Activated naive CD8-positive, alpha-beta T cell (primary cell): ENCODE data around the gene ZC3H7B.

ENCODE experiments used
- H3K27ac Mint-ChIP-seq: one replicate; pipeline ENCODE4 v1.8.0; 2021; ENCODE audit warnings: mixed read lengths
- H3K27me3 Mint-ChIP-seq: one replicate; pipeline ENCODE4 v1.8.0; 2021; ENCODE audit warnings: mixed read lengths
- H3K36me3 Mint-ChIP-seq: one replicate; pipeline ENCODE4 v1.8.0; 2021; ENCODE audit warnings: mixed read lengths
- H3K4me1 Mint-ChIP-seq: one replicate; pipeline ENCODE4 v1.8.0; 2021; ENCODE audit warnings: low read depth, mixed read lengths
- H3K4me3 Mint-ChIP-seq: one replicate; pipeline ENCODE4 v1.8.0; 2021; ENCODE audit warnings: mild to moderate bottlenecking, mixed read lengths
- H3K9me3 Mint-ChIP-seq: one replicate; pipeline ENCODE4 v1.8.0; 2021; ENCODE audit warnings: low read depth, mixed read lengths

ZC3H7B gene

GRCh38 chr22:41334215-41334614 lies 32.9 kb downstream of the ZC3H7B start:
- H3K4me3 Mint-ChIP-seq = no peak overlapping the region
- H3K36me3 Mint-ChIP-seq = peaks cover 7% of the 10 kb centered on the region
- peaks cover 10% of the 10 kb centered on the region for H3K4me1 Mint-ChIP-seq
- no peak overlapping the region for H3K27ac Mint-ChIP-seq
- H3K27me3 Mint-ChIP-seq = no peaks in the 10 kb centered on the region
- H3K9me3 Mint-ChIP-seq = no peaks in the 10 kb centered on the region

- Mint-ChIP-seq H3K27me3 (no peaks in the 10 kb centered on the region), H3K4me1 (peaks cover 10% of the 10 kb centered on the region), H3K9me3 (no peaks in the 10 kb centered on the region), H3K4me3 (no peak overlapping the region), H3K36me3 (peaks cover 7% of the 10 kb centered on the region), H3K27ac (no peak overlapping the region)
Observed at GRCh38 chr22:41334951-41335635, 33.8 kb downstream of the ZC3H7B start.

- Mint-ChIP-seq H3K4me3 (no peak overlapping the region), H3K9me3 (no peaks in the 10 kb centered on the region)
Observed at GRCh38 chr22:41338614-41339212, 37.4 kb downstream of the ZC3H7B start.

GRCh38 chr22:41339823-41340222 lies 38.5 kb downstream of the ZC3H7B start:
- H3K27me3 Mint-ChIP-seq = no peaks in the 10 kb centered on the region
- H3K36me3 Mint-ChIP-seq = no peaks in the 10 kb centered on the region

More at GRCh38 chr22:41338614-41339212, 37.4 kb downstream of the ZC3H7B start:
- Mint-ChIP-seq H3K4me1 (peaks cover 10% of the 10 kb centered on the region), H3K27me3 (no peaks in the 10 kb centered on the region), H3K27ac (no peak overlapping the region), H3K36me3 (peaks cover 2% of the 10 kb centered on the region)

GRCh38 chr22:41340357-41340756 lies 39.0 kb downstream of the ZC3H7B start:
- no peaks in the 10 kb centered on the region for H3K27me3 Mint-ChIP-seq
- H3K36me3 Mint-ChIP-seq = no peaks in the 10 kb centered on the region
- no peak overlapping the region for H3K4me3 Mint-ChIP-seq
- H3K27ac Mint-ChIP-seq = no peak overlapping the region
- no peaks in the 10 kb centered on the region for H3K9me3 Mint-ChIP-seq
- H3K4me1 Mint-ChIP-seq = peaks cover 6% of the 10 kb centered on the region

More at GRCh38 chr22:41339823-41340222, 38.5 kb downstream of the ZC3H7B start:
- no peak overlapping the region for H3K4me3 Mint-ChIP-seq
- H3K9me3 Mint-ChIP-seq = no peaks in the 10 kb centered on the region
- H3K27ac Mint-ChIP-seq = no peak overlapping the region
- peaks cover 9% of the 10 kb centered on the region for H3K4me1 Mint-ChIP-seq

- no peak overlapping the region for H3K4me3 Mint-ChIP-seq
Observed at GRCh38 chr22:41341012-41341411, 39.7 kb downstream of the ZC3H7B start.

GRCh38 chr22:41341990-41342389 lies 40.7 kb downstream of the ZC3H7B start:
- no peak overlapping the region for H3K27ac Mint-ChIP-seq
- no peaks in the 10 kb centered on the region for H3K36me3 Mint-ChIP-seq
- H3K9me3 Mint-ChIP-seq = no peaks in the 10 kb centered on the region
- H3K27me3 Mint-ChIP-seq = no peaks in the 10 kb centered on the region
- H3K4me1 Mint-ChIP-seq = no peaks in the 10 kb centered on the region
- H3K4me3 Mint-ChIP-seq = no peak overlapping the region

More at GRCh38 chr22:41341012-41341411, 39.7 kb downstream of the ZC3H7B start:
- H3K27me3 Mint-ChIP-seq = no peaks in the 10 kb centered on the region
- H3K4me1 Mint-ChIP-seq = no peaks in the 10 kb centered on the region
- no peak overlapping the region for H3K27ac Mint-ChIP-seq
- H3K9me3 Mint-ChIP-seq = no peaks in the 10 kb centered on the region
- no peaks in the 10 kb centered on the region for H3K36me3 Mint-ChIP-seq

GRCh38 chr22:41343300-41343699 lies 42.0 kb downstream of the ZC3H7B start:
- no peaks in the 10 kb centered on the region for H3K4me1 Mint-ChIP-seq
- no peaks in the 10 kb centered on the region for H3K27me3 Mint-ChIP-seq
- H3K4me3 Mint-ChIP-seq = no peak overlapping the region
- H3K36me3 Mint-ChIP-seq = no peaks in the 10 kb centered on the region
- no peak overlapping the region for H3K27ac Mint-ChIP-seq
- no peaks in the 10 kb centered on the region for H3K9me3 Mint-ChIP-seq

GRCh38 chr22:41343717-41344116 lies 42.4 kb downstream of the ZC3H7B start:
- Mint-ChIP-seq H3K4me1 (no peaks in the 10 kb centered on the region), H3K27ac (no peak overlapping the region), H3K36me3 (no peaks in the 10 kb centered on the region), H3K27me3 (no peaks in the 10 kb centered on the region), H3K9me3 (no peaks in the 10 kb centered on the region), H3K4me3 (no peak overlapping the region)

GRCh38 chr22:41344189-41344788 lies 43.0 kb downstream of the ZC3H7B start:
- Mint-ChIP-seq H3K36me3 (no peaks in the 10 kb centered on the region), H3K4me1 (no peaks in the 10 kb centered on the region), H3K27ac (no peak overlapping the region), H3K4me3 (no peak overlapping the region), H3K9me3 (no peaks in the 10 kb centered on the region), H3K27me3 (no peaks in the 10 kb centered on the region)

- Mint-ChIP-seq H3K9me3 (no peaks in the 10 kb centered on the region), H3K36me3 (peaks cover 10% of the 10 kb centered on the region), H3K27me3 (no peaks in the 10 kb centered on the region), H3K4me1 (no peaks in the 10 kb centered on the region), H3K27ac (no peak overlapping the region), H3K4me3 (no peak overlapping the region)
Observed at GRCh38 chr22:41345807-41346335, 44.5 kb downstream of the ZC3H7B start.

- Mint-ChIP-seq H3K4me1 (no peaks in the 10 kb centered on the region), H3K4me3 (no peak overlapping the region), H3K27me3 (no peaks in the 10 kb centered on the region), H3K27ac (no peak overlapping the region), H3K36me3 (peaks cover 12% of the 10 kb centered on the region), H3K9me3 (no peaks in the 10 kb centered on the region)
Observed at GRCh38 chr22:41347066-41347859, 45.9 kb downstream of the ZC3H7B start.

GRCh38 chr22:41348964-41349484 lies 47.7 kb downstream of the ZC3H7B start:
- Mint-ChIP-seq H3K9me3 (no peaks in the 10 kb centered on the region), H3K27ac (no peak overlapping the region), H3K4me1 (no peaks in the 10 kb centered on the region), H3K27me3 (no peaks in the 10 kb centered on the region), H3K4me3 (no peak overlapping the region), H3K36me3 (peaks cover 12% of the 10 kb centered on the region)

GRCh38 chr22:41350087-41350486 lies 48.8 kb downstream of the ZC3H7B start:
- Mint-ChIP-seq H3K4me3 (no peak overlapping the region), H3K4me1 (no peaks in the 10 kb centered on the region), H3K27me3 (no peaks in the 10 kb centered on the region), H3K36me3 (peaks cover 12% of the 10 kb centered on the region), H3K27ac (no peak overlapping the region), H3K9me3 (no peaks in the 10 kb centered on the region)
